H1 (cell line): ENCODE data around the gene PPP2R3A. TPM values are rescaled to one million over a fixed set of nuclear protein-coding genes. Genes with fewer than 3 reads are reported as not detected.

Source experiments
- BCL11A ChIP-seq, 2 experiments: IDR thresholded peaks; one replicate each; pipeline ENCODE4 v1.6.1; 2011; ENCODE audit warnings: low read depth in 2 of 2, low read length in 2 of 2, mild to moderate bottlenecking in 2 of 2
- BRCA1 ChIP-seq: IDR thresholded peaks from 2 replicates; pipeline ENCODE4 v1.6.1; 2012; ENCODE audit warnings: low read depth, low read length, improper control_type of control experiment
- CBX8 ChIP-seq: fragments of 300-800, 300-1000 bp; sonication (generic); IDR thresholded peaks from 2 replicates; pipeline ENCODE4 v1.7.1; 2016; ENCODE audit warnings: low read depth, low read length, borderline replicate concordance
- CHD7 ChIP-seq: fragments of 300-600 bp; sonication (generic); IDR thresholded peaks from 2 replicates; pipeline ENCODE4 v1.7.1; 2012; ENCODE audit warnings: low read length, moderate library complexity, mild to moderate bottlenecking, inconsistent platforms; ENCODE audit not compliant: insufficient replicate concordance
- E2F6 ChIP-seq: IDR thresholded peaks from 2 replicates; pipeline ENCODE4 v1.6.1; 2012; ENCODE audit warnings: inconsistent platforms
- EGR1 ChIP-seq: IDR thresholded peaks from 2 replicates; pipeline ENCODE4 v1.6.1; 2011; ENCODE audit warnings: low read depth, low read length, borderline replicate concordance
- RAD21 ChIP-seq, 2 experiments: IDR thresholded peaks in 1 of 2; conservative IDR thresholded peaks in 1 of 2; 2 replicates each; pipeline ENCODE4 v1.6.1; 2011; ENCODE audit warnings: low read depth in 2 of 2, low read length in 2 of 2, improper control_type of control experiment in 1 of 2, inconsistent platforms in 1 of 2, mild to moderate bottlenecking in 1 of 2, moderate library complexity in 1 of 2
- SUZ12 ChIP-seq: fragments of 200-600 bp; sonication (generic); IDR thresholded peaks from 2 replicates; pipeline ENCODE4 v1.6.1; 2012; ENCODE audit warnings: mild to moderate bottlenecking, inconsistent platforms, low read length, moderate library complexity, mixed read lengths
- polyA plus RNA-seq, 7 experiments: library from polyadenylated mRNA; depleted of rRNA in 3 of 7; stranded (reverse) in 5 of 7; unstranded in 2 of 7; fragments of >200 nt in 5 of 7; fragments of 200-250 nt in 2 of 7; gene quantifications; 1 replicate in 5 of 7; 2 replicates in 1 of 7; 4 replicates in 1 of 7; pipeline versions ENCODE4 v1.2.1 to v1.2.3, GENCODE V29; 2011 to 2013; ENCODE audit warnings: missing spikeins in 2 of 7, mixed read lengths in 2 of 7
- total RNA-seq: library from RNA; stranded (reverse); fragmentation: NEBNext Ultra II Directional; extraction: Animal tissue kit (Norgen Biotek cat#: 25700); gene quantifications from 2 replicates; pipeline ENCODE4 v1.2.1, GENCODE V29; 2021
- TF ChIP-seq, protein P1 (sequence below): IDR thresholded peaks from 2 replicates; pipeline ENCODE4 v1.6.1; 2012; ENCODE audit warnings: inconsistent platforms

PPP2R3A gene
- total and polyA plus RNA-seq, 2 of the 8 experiments (the other 6 are each of a cell fraction or from before 2014, with no cell fraction given) = 4.1 to 15.2 TPM

DNA sequence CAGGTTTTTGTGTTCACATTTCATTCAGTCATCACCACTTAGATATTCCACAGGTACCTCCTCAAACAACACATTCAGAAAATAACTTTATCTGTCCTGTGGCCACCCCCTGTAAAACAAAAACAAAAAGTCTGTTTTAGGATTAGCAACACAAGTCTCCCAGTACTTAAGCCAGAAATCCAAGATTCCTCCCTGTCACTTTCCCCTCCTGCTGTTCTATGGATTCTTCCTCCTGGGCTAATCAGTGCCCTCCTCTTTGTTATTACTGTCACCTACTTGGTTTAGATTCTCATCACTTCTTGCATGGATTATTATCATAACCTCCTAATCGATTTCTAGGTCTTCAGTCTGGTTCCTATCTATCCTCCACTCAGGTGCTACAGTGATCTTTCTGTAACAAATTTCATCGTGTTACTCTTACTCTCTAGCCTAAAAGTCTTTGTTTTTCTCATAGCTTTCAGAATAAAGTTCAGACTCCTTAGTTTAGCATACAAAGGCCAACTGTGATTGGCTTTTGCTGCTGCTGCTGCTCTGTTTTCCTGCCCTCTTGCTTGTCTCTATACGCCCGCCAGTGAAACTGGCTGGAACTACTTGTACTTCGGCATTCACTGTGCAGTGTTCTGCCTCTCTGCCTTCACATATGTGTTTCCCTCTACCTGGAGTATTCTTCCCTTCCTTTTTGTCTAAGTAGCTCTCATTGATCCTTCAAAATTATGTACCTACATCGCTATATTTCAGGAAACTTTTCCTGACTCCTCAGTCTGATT, 32.2 kb downstream of the PPP2R3A start (continued):
- TF ChIP-seq CHD7 = no peak
- no peak for TF ChIP-seq SUZ12
- TF ChIP-seq, protein P1, sequence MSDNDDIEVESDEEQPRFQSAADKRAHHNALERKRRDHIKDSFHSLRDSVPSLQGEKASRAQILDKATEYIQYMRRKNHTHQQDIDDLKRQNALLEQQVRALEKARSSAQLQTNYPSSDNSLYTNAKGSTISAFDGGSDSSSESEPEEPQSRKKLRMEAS = no peak
- TF ChIP-seq E2F6 = no peak
- TF ChIP-seq RAD21 (IDR thresholded peaks at IDR 0.05 in 1 of 2, conservative IDR thresholded peaks at IDR 0.05 in 1 of 2; ENCODE audit: low read depth in 2 of 2, low read length in 2 of 2) = no peak
- no peak for TF ChIP-seq CBX8
- TF ChIP-seq BCL11A (IDR thresholded peaks at IDR 0.05; ENCODE audit: low read depth in 2 of 2, low read length in 2 of 2) = no peak
- no peak for TF ChIP-seq EGR1
- no peak for TF ChIP-seq BRCA1
